K562 (cell line): ENCODE measurements around the gene CDK5RAP3. TPM values are rescaled to one million over a fixed set of nuclear protein-coding genes. Genes with fewer than 3 reads are reported as not detected.

Experiments
- ATAC-seq: fragments of 200-7000 bp; cut with Tn5 transposase; 3 replicates; pipeline ENCODE4 v1.9.1; 2020; ENCODE audit warnings: moderate library complexity
- BruUV-seq: library from RNA; stranded (reverse); fragments of 400-500 nt; replicated peaks from 2 replicates; lab custom pipeline; 2021; lab: Mats Ljungman, UMichigan
- CTCF ChIA-PET: fragments of 300-600 bp; formaldehyde crosslinking; extraction: SDS; loops from one replicate; lab custom pipeline; 2021; ENCODE audit warnings: low intra/inter-chr PET ratio; lab: Yijun Ruan, JAX
- POLR2A ChIA-PET: fragments of 300-600, 350-650 bp; sonication (Branson Sonifier 250); formaldehyde crosslinking; extraction: SDS; loops from one replicate; lab custom pipeline; 2021; ENCODE audit warnings: antibody characterized with exemption, inconsistent platforms; lab: Yijun Ruan, JAX
- DNase-seq, 4 experiments: peaks; one replicate each; pipeline versions ENCODE4 v3.0.0 to v3.0.0-alpha.2; 2011 to 2018; ENCODE audit warnings: low spot score in 3 of 4, mixed read lengths in 3 of 4; ENCODE audit errors: extremely low read depth in 1 of 4
- FAIRE-seq: peaks from 2 replicates; lab custom pipeline; 2011; peaks lifted over from hg19 to GRCh38; lab: Jason Lieb, UNC
- H2AFZ ChIP-seq: 2 replicates; pipeline ENCODE4 v1.6.0; 2011; ENCODE audit warnings: low read depth, low read length, control low read depth, inconsistent platforms
- H3K27ac ChIP-seq: fragments of 200-600 bp; 3 replicates; pipeline ENCODE4 v1.8.0; 2011; ENCODE audit warnings: low read depth, mild to moderate bottlenecking, control low read depth, inconsistent platforms, low read length, moderate library complexity, mixed read lengths; ENCODE audit errors: extremely low read depth
- H3K27me3 ChIP-seq, 2 experiments: fragments of 300-600 bp in 1 of 2; 2 replicates in 1 of 2; 3 replicates in 1 of 2; pipeline versions ENCODE4 v1.6.0 to v1.8.0; 2011; ENCODE audit warnings: inconsistent platforms in 2 of 2, low read length in 2 of 2, mild to moderate bottlenecking in 1 of 2, mixed read lengths in 1 of 2, moderate library complexity in 1 of 2; ENCODE audit not compliant: control insufficient read depth in 2 of 2, insufficient read depth in 2 of 2
- H3K36me3 ChIP-seq: fragments of 300-600 bp; 3 replicates; pipeline ENCODE4 v1.8.0; 2011; ENCODE audit warnings: mild to moderate bottlenecking, low read length, inconsistent platforms; ENCODE audit not compliant: control insufficient read depth, insufficient read depth
- H3K4me1 ChIP-seq, 2 experiments: fragments of 200-600 bp in 1 of 2; replicated peaks in 1 of 2; 2 replicates in 1 of 2; 3 replicates in 1 of 2; pipeline versions ENCODE4 v1.5.1 to v1.8.0; 2011; ENCODE audit warnings: inconsistent platforms in 2 of 2, low read length in 2 of 2, mild to moderate bottlenecking in 1 of 2, mixed read lengths in 1 of 2, moderate library complexity in 1 of 2; ENCODE audit not compliant: control insufficient read depth in 2 of 2, insufficient read depth in 2 of 2
- H3K4me2 ChIP-seq: 2 replicates; pipeline ENCODE4 v1.6.1; 2011; ENCODE audit warnings: low read length, control low read depth, inconsistent platforms, mixed read lengths; ENCODE audit not compliant: insufficient read depth
- H3K4me3 ChIP-seq: fragments of 200-600 bp; sonication (generic), shearing (Covaris generic); 2 replicates; pipeline ENCODE4 v1.5.1; 2016; ENCODE audit warnings: control low read depth, inconsistent platforms
- H3K79me2 ChIP-seq: fragments of 200-600 bp; 3 replicates; pipeline ENCODE4 v1.8.0; 2011; ENCODE audit warnings: low read length, inconsistent platforms; ENCODE audit not compliant: control insufficient read depth, insufficient read depth
- H3K9ac ChIP-seq, 2 experiments: 2 replicates each; pipeline versions ENCODE4 v1.6.0 to v1.6.1; 2011; ENCODE audit warnings: low read depth in 2 of 2, low read length in 2 of 2, control low read depth in 1 of 2, inconsistent platforms in 1 of 2, mild to moderate bottlenecking in 1 of 2, mixed read lengths in 1 of 2; ENCODE audit not compliant: insufficient read depth in 1 of 2
- H3K9me1 ChIP-seq: one replicate; pipeline ENCODE4 v1.6.0; 2011; ENCODE audit warnings: inconsistent platforms, mild to moderate bottlenecking, low read length, moderate library complexity; ENCODE audit not compliant: control insufficient read depth, insufficient read depth
- H3K9me3 ChIP-seq: replicated peaks from 2 replicates; pipeline ENCODE4 v1.5.1; 2011; ENCODE audit warnings: low read depth, low read length, inconsistent platforms; ENCODE audit not compliant: control insufficient read depth, insufficient read depth
- H4K20me1 ChIP-seq: replicated peaks from 2 replicates; pipeline ENCODE4 v1.6.1; 2011; ENCODE audit warnings: low read length, inconsistent platforms, mixed read lengths; ENCODE audit not compliant: control insufficient read depth, insufficient read depth
- BRF1 ChIP-seq: IDR thresholded peaks from 3 replicates; pipeline ENCODE4 v1.6.1; 2011; ENCODE audit warnings: borderline replicate concordance, mild to moderate bottlenecking; ENCODE audit not compliant: insufficient read length; ENCODE audit errors: extremely low read depth
- CREB1 ChIP-seq, 2 experiments: sonication (generic) in 1 of 2; formaldehyde crosslinking in 1 of 2; IDR thresholded peaks; 2 replicates each; pipeline versions ENCODE4 v1.6.1 to v1.8.0; 2012 to 2022; ENCODE audit warnings: inconsistent platforms in 1 of 2, mild to moderate bottlenecking in 1 of 2, missing genetic modification reagents in 1 of 2, moderate library complexity in 1 of 2
- CTCFL ChIP-seq: IDR thresholded peaks from 2 replicates; pipeline ENCODE4 v1.6.1; 2011; ENCODE audit warnings: borderline replicate concordance, low read depth, mild to moderate bottlenecking, moderate library complexity, low read length; ENCODE audit not compliant: insufficient read depth, poor library complexity, severe bottlenecking
- KDM1A ChIP-seq, 2 experiments: fragments of 450-650 bp; IDR thresholded peaks; 2 replicates each; pipeline ENCODE4 v1.6.1; 2016; ENCODE audit warnings: mild to moderate bottlenecking in 2 of 2
- MECOM ChIP-seq: fragments of 250-450 bp; sonication (Bioruptor Pico); IDR thresholded peaks from 2 replicates; pipeline ENCODE4 v1.8.0; 2022; ENCODE audit warnings: inconsistent platforms
- PATZ1 ChIP-seq: fragments of 250-450 bp; sonication (Bioruptor Pico); IDR thresholded peaks from 2 replicates; pipeline ENCODE4 v1.5.0; 2020; ENCODE audit warnings: mild to moderate bottlenecking, borderline replicate concordance
- RAD21 ChIP-seq, 2 experiments: fragments of 250-450 bp in 1 of 2; fragments of 450-650 bp in 1 of 2; sonication (Bioruptor Pico) in 1 of 2; formaldehyde crosslinking in 1 of 2; IDR thresholded peaks in 1 of 2; conservative IDR thresholded peaks in 1 of 2; 2 replicates each; pipeline versions ENCODE4 v1.4.0 to v1.8.0; 2020 to 2022; ENCODE audit warnings: mild to moderate bottlenecking in 2 of 2, moderate library complexity in 1 of 2
- RFX1 ChIP-seq: fragments of 450-650 bp; IDR thresholded peaks from 2 replicates; pipeline ENCODE4 v1.6.1; 2016; ENCODE audit warnings: mild to moderate bottlenecking, moderate library complexity
- TCF3 ChIP-seq: sonication (generic); formaldehyde crosslinking; IDR thresholded peaks from 2 replicates; pipeline ENCODE4 v1.4.0; 2020; ENCODE audit warnings: mild to moderate bottlenecking, missing genetic modification reagents
- THRA ChIP-seq: fragments of 450-650 bp; IDR thresholded peaks from 2 replicates; pipeline ENCODE4 v1.6.1; 2017; ENCODE audit warnings: mild to moderate bottlenecking, moderate library complexity
- WGBS: fragments of 100-300 bp; shearing (Covaris generic); methylation state at CpG from one replicate; pipeline ENCODE4 v1.1.6; 2016; ENCODE audit warnings: low coverage, mixed read lengths; ENCODE audit not compliant: insufficient coverage; ENCODE audit errors: missing lambda C conversion rate; 5-methylcytosine and 5-hydroxymethylcytosine counted together
- in situ Hi-C: fragments of 300-500 bp; cut with MboI; formaldehyde crosslinking; loops from 4 replicates; pipeline ENCODE4 v1.15.0; 2018; ENCODE audit warnings: inconsistent platforms, mixed read lengths
- intact Hi-C: fragments of 100-400 bp; cut with micrococcal nuclease; formaldehyde crosslinking; loops from 2 replicates; pipeline ENCODE4 v1.14.2; 2022
- polyA plus RNA-seq, 8 experiments: library from polyadenylated mRNA; depleted of rRNA in 4 of 8; stranded (reverse) in 5 of 8; unstranded in 3 of 8; fragments of >200 nt; fragmentation: Nextera tagmentation in 2 of 8; fragmentation: Illumina TruSeq in 1 of 8; extraction: Ambion mirVana in 2 of 8; extraction: Trizol in 1 of 8; gene quantifications; 2 replicates each; pipeline versions ENCODE4 v1.2.1 to v1.2.3, GENCODE V29; 2011 to 2014; ENCODE audit warnings: inconsistent platforms in 1 of 8, missing spikeins in 1 of 8
- total RNA-seq, 7 experiments: library from RNA; depleted of rRNA in 6 of 7; stranded (reverse); fragments of >200 nt in 6 of 7; fragmentation: Illumina TruSeq in 2 of 7; extraction: Trizol in 2 of 7; gene quantifications; 2 replicates each; pipeline versions ENCODE4 v1.2.1 to v1.2.3, GENCODE V29; 2011 to 2021; ENCODE audit warnings: low replicate concordance in 1 of 7

Gene CDK5RAP3
- total and polyA plus RNA-seq, 9 of the 15 experiments (the other 6 are each of a cell fraction or from before 2014, with no cell fraction given), result 44.2 to 202 (median 91.5) TPM

GRCh38 chr17:47957591-47958490 lies 13.1 kb upstream of the CDK5RAP3 start, which contains the start of gene PRR15L:
Gene PRR15L, minus strand, starts transcription at chr17:47957883. Its CDS starts 4,649 bp downstream, at chr17:47953234.
- no peak within 1 kb of the TSS for H3K4me3 ChIP-seq
- BruUV-seq, result no TSS peak
- no peak within 1 kb of the TSS for H3K4me2 ChIP-seq
- H2AFZ ChIP-seq, result no peak within 1 kb of the TSS
- ATAC-seq, result no peak; the same call in 1 of the 3 replicates
- no peaks in the 10 kb centered on the region for H3K9me3 ChIP-seq
- TF ChIP-seq BRF1 (no peak), RAD21 (CRISPR knock-in tag; conservative IDR thresholded peaks at IDR 0.05 in 1 of 2, IDR thresholded peaks at IDR 0.05 in 1 of 2) (no peak), PATZ1 (CRISPR knock-in tag) (no peak), MECOM (no peak), TCF3 (no peak), KDM1A (IDR thresholded peaks at IDR 0.05) (no peak), CTCFL (no peak), RFX1 (no peak), CREB1 (IDR thresholded peaks at IDR 0.05) (no peak), CREB1 (CRISPR knock-in tag; IDR thresholded peaks at IDR 0.05) (no peak), THRA (no peak)
- H3K36me3 ChIP-seq, result no peaks in the 10 kb centered on the region
- intact Hi-C loops, result no loop called here
- no peaks in the 10 kb centered on the region for H4K20me1 ChIP-seq
- H3K27me3 ChIP-seq, result no peaks in the 10 kb centered on the region; a peak in 1 of 5 replicates
- H3K9ac ChIP-seq, result peak within 1 kb of the TSS in 1 of 2 experiments; percentile 86; a peak in 2 of 4 replicates
- no peak for DNase-seq
- no peaks in the 10 kb centered on the region for H3K9me1 ChIP-seq
- in situ Hi-C loops, result no loop called here
- ChIA-PET POLR2A (interaction anchor here (0.7 to 2.2 kb wide), 7 partner anchors 10 to 106 kb away, joined by 3 to 8 read pairs (median 5); partner anchors contain the start of gene CDK5RAP3), CTCF (interaction anchor here (0.6 kb wide), 1 partner anchor 130 kb away, joined by 4 read pairs; no protein-coding TSS in a partner anchor)
- H3K4me1 ChIP-seq, result peaks cover 10 to 19% of the 10 kb centered on the region in 2 experiments
- H3K79me2 ChIP-seq, result no peaks in the 10 kb centered on the region
- no peak within 1 kb of the TSS for H3K27ac ChIP-seq
- FAIRE-seq, result no peak
- WGBS, result 24% methylated on average over 15 of the region's 16 CpGs
